ENCODE measurements around the gene FAR1.
"Not testable (repeated sequence)": the region's sequence is repeated elsewhere in the genome, so short reads cannot be mapped to it uniquely, and the experiment has no call there.

The FAR1 gene

DNA sequence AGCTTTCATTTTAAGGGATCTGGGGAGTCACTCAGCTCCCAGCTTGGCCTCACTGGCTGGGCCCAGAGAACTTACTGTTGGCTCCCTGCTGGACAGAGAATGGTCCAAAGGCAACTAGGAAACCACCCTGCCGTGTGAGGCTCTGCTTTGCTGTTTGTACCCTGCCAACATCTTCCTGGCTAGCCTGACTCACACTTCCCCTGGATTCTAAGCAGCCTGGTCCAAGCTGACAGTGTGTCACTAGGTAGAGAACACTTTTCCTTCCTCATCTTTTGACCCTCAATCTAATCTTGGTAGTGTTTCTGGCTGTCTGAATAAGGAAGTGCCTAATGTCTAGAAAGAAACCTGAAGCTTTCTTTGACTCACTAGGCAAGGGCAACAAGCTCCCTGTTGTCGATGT is 76.7 kb downstream of the FAR1 start:
- no peaks in the 10 kb centered on the region for H3F3A ChIP-seq (ENCODE audit: insufficient read depth)

DNA sequence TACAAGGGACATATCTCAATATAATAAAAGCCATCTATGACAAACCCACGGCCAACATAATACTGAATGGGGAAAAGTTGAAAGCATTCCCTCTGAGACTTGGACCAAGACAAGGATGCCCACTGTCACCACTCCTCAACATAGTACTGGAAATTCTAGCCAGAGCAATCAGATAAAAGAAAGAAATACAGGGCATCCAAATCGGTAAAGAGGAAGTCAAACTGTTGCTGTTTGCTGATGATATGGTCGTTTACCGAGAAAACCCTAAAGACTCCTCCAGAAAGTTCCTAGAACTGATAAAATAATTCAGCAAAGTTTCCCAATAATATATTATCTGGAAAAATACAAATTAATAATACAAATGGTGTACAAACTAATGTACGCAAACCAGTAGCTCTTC is 84.8 kb downstream of the FAR1 start:
- H3K9me3 ChIP-seq (ENCODE audit: insufficient read depth, low read length); H3K36me3 ChIP-seq (ENCODE audit: low read length); H3K9me2 ChIP-seq (replicated peaks; ENCODE audit: insufficient read depth, low read length); H3K9ac ChIP-seq (ENCODE audit: low read length); H2AFZ ChIP-seq (ENCODE audit: low read depth, low read length, severe bottlenecking); H4K20me1 ChIP-seq (ENCODE audit: low read depth, low read length); H3K4me2 ChIP-seq (ENCODE audit: low read depth, low read length, poor library complexity, severe bottlenecking); H3K27ac ChIP-seq (ENCODE audit: low read depth, low read length); H3K27me3 ChIP-seq (ENCODE audit: low read length); H3F3A ChIP-seq (ENCODE audit: insufficient read depth); H3K4me3 ChIP-seq (ENCODE audit: insufficient read depth, low read length, poor library complexity, severe bottlenecking); H3K79me2 ChIP-seq (ENCODE audit: insufficient read depth, low read length): not testable (repeated sequence)

More for the DNA sequence above, 76.7 kb downstream of the FAR1 start:
- TF ChIP-seq, protein P1, sequence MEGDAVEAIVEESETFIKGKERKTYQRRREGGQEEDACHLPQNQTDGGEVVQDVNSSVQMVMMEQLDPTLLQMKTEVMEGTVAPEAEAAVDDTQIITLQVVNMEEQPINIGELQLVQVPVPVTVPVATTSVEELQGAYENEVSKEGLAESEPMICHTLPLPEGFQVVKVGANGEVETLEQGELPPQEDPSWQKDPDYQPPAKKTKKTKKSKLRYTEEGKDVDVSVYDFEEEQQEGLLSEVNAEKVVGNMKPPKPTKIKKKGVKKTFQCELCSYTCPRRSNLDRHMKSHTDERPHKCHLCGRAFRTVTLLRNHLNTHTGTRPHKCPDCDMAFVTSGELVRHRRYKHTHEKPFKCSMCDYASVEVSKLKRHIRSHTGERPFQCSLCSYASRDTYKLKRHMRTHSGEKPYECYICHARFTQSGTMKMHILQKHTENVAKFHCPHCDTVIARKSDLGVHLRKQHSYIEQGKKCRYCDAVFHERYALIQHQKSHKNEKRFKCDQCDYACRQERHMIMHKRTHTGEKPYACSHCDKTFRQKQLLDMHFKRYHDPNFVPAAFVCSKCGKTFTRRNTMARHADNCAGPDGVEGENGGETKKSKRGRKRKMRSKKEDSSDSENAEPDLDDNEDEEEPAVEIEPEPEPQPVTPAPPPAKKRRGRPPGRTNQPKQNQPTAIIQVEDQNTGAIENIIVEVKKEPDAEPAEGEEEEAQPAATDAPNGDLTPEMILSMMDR (IDR thresholded peaks at IDR 0.05; ENCODE audit: insufficient read depth, low read length, poor library complexity, severe bottlenecking) = no peak
- no peak for TF ChIP-seq EZH2phosphoT487 (conservative IDR thresholded peaks at IDR 0.05; ENCODE audit: low read length)
- H3K9me2 ChIP-seq (replicated peaks; ENCODE audit: insufficient read depth, low read length) = no peaks in the 10 kb centered on the region
- no peak overlapping the region for H3K4me3 ChIP-seq (ENCODE audit: insufficient read depth, low read length, poor library complexity, severe bottlenecking)
- H3K79me2 ChIP-seq (ENCODE audit: insufficient read depth, low read length) = no peaks in the 10 kb centered on the region
- H3K9ac ChIP-seq (ENCODE audit: low read length) = no peak overlapping the region
- H3K36me3 ChIP-seq (ENCODE audit: low read length) = no peaks in the 10 kb centered on the region
- H3K27ac ChIP-seq (ENCODE audit: low read depth, low read length) = no peak overlapping the region
- H3K4me2 ChIP-seq (ENCODE audit: low read depth, low read length, poor library complexity, severe bottlenecking) = no peak overlapping the region
- no peak overlapping the region for H2AFZ ChIP-seq (ENCODE audit: low read depth, low read length, severe bottlenecking)
- no peaks in the 10 kb centered on the region for H3K27me3 ChIP-seq (ENCODE audit: low read length)
- no peaks in the 10 kb centered on the region for H4K20me1 ChIP-seq (ENCODE audit: low read depth, low read length)
- no peaks in the 10 kb centered on the region for H3K9me3 ChIP-seq (ENCODE audit: insufficient read depth, low read length)

DNA sequence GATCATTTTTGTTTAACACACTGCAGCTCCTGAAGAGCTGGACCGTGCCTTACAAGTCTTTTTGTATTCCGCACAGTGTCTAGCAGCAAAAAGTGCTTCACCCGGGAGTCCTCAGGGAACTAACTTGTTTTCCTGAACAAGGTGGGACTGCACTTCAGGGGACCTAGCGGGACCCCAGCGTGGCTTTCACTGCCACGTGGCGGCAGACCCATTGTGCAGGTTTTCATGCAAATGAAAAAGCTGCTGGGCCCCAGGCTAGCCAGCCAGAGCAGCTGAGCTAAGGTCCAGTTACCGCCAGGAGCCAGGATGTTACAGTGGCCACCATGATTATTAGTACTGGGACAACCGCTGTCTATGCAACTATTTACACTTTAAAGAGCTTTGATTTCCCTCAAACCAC is 90.6 kb downstream of the FAR1 start:
- no peak for TF ChIP-seq EZH2phosphoT487 (conservative IDR thresholded peaks at IDR 0.05; ENCODE audit: low read length)
- TF ChIP-seq, protein P1 (IDR thresholded peaks at IDR 0.05; ENCODE audit: insufficient read depth, low read length, poor library complexity, severe bottlenecking) = no peak
- H3F3A ChIP-seq (ENCODE audit: insufficient read depth) = no peaks in the 10 kb centered on the region
- H4K20me1 ChIP-seq (ENCODE audit: low read depth, low read length) = no peaks in the 10 kb centered on the region
- no peak overlapping the region for H3K4me3 ChIP-seq (ENCODE audit: insufficient read depth, low read length, poor library complexity, severe bottlenecking)
- H3K4me2 ChIP-seq (ENCODE audit: low read depth, low read length, poor library complexity, severe bottlenecking) = no peak overlapping the region
- no peaks in the 10 kb centered on the region for H3K9me2 ChIP-seq (replicated peaks; ENCODE audit: insufficient read depth, low read length)
- H3K9ac ChIP-seq (ENCODE audit: low read length) = no peak overlapping the region
- H3K27ac ChIP-seq (ENCODE audit: low read depth, low read length) = no peak overlapping the region
- no peaks in the 10 kb centered on the region for H3K36me3 ChIP-seq (ENCODE audit: low read length)
- H3K27me3 ChIP-seq (ENCODE audit: low read length) = no peaks in the 10 kb centered on the region
- no peak overlapping the region for H2AFZ ChIP-seq (ENCODE audit: low read depth, low read length, severe bottlenecking)
- no peaks in the 10 kb centered on the region for H3K9me3 ChIP-seq (ENCODE audit: insufficient read depth, low read length)
- no peaks in the 10 kb centered on the region for H3K79me2 ChIP-seq (ENCODE audit: insufficient read depth, low read length)

DNA sequence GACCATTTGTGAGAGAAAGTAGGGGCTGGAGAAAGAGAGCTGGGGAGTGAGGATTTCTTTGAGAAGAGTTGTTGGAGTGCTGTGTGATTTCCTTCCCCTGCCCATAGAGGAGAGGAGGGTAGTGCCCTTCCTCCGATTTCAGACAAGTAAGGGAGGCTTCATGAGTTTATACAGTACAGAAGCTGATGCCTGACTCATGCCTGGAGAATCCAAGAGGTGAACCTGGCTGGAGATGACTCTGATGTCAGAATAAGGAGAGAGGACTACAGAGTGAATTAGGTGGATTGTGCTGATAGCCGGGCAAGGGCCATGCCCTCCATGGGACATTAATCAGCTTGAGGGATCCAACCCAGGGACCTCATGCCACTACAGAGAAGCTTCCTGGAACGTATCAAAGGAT is 91.6 kb downstream of the FAR1 start:
- Histone ChIP-seq H3K9me2 (replicated peaks; ENCODE audit: insufficient read depth, low read length) (no peaks in the 10 kb centered on the region), H3K4me2 (ENCODE audit: low read depth, low read length, poor library complexity, severe bottlenecking) (no peak overlapping the region), H3K4me3 (ENCODE audit: insufficient read depth, low read length, poor library complexity, severe bottlenecking) (no peak overlapping the region), H3K27ac (ENCODE audit: low read depth, low read length) (no peak overlapping the region), H3K9me3 (ENCODE audit: insufficient read depth, low read length) (no peaks in the 10 kb centered on the region), H2AFZ (ENCODE audit: low read depth, low read length, severe bottlenecking) (no peak overlapping the region), H3K79me2 (ENCODE audit: insufficient read depth, low read length) (no peaks in the 10 kb centered on the region), H3F3A (ENCODE audit: insufficient read depth) (no peaks in the 10 kb centered on the region), H4K20me1 (ENCODE audit: low read depth, low read length) (no peaks in the 10 kb centered on the region), H3K27me3 (ENCODE audit: low read length) (no peaks in the 10 kb centered on the region), H3K9ac (ENCODE audit: low read length) (no peak overlapping the region), H3K36me3 (ENCODE audit: low read length) (no peaks in the 10 kb centered on the region)
- TF ChIP-seq, protein P1 (IDR thresholded peaks at IDR 0.05; ENCODE audit: insufficient read depth, low read length, poor library complexity, severe bottlenecking) = no peak
- TF ChIP-seq EZH2phosphoT487 (conservative IDR thresholded peaks at IDR 0.05; ENCODE audit: low read length) = no peak
